ENCODE measurements around the gene ARL14EP. TPM values are rescaled to one million over a fixed set of nuclear protein-coding genes. Genes with fewer than 3 reads are reported as not detected.

Gene ARL14EP
- total RNA-seq, 1 experiment from 2014 or later = 38.2 TPM

DNA sequence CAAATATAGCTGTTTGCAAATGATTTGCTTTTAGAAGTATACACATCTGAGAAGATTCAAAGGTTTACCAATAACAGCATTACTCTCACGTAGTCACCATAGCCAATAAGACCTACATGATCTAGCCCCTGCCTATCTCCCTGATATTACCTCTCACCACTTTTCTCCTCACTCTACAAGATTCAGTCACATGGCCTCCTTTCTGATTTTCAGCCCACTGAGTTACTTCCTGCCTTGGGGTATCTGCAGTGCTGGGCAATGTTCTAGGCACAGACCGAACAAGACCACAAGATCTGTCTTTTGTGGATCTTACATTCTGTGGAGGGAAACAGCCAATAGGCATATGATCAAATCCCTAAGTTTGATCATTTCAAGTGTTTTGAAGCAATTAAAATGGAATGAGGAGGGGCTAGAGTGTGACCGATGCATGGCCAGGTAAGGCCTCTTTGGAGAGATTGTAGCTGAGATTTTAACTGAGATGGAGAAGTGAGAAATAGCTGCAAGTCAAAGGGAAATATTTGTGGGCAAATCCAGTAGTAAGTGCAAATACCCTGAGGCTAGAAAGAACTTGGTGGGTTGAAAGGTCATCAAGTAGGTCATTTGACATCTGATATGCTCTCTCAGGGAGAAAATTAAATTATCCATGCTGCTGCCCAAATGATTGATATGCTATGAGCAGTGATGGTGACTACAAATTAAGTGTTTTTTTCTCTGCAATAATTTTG lies 43.1 kb downstream of the ARL14EP start:
- Histone ChIP-seq H3K9me3 (ENCODE audit: low read length) (no peaks in the 10 kb centered on the region), H3K9ac (ENCODE audit: low read length) (no peak overlapping the region), H3K9me2 (replicated peaks; ENCODE audit: insufficient read depth, low read length) (0 out of 2 replicates have a peak, but pooled peaks cover 2% of the 10 kb centered on the region), H3K27me3 (ENCODE audit: low read length) (no peaks in the 10 kb centered on the region), H2AFZ (ENCODE audit: low read length) (no peak overlapping the region), H4K20me1 (ENCODE audit: insufficient read depth, low read depth, low read length) (no peaks in the 10 kb centered on the region), H3K4me1 (ENCODE audit: low read length) (no peaks in the 10 kb centered on the region), H3K4me2 (ENCODE audit: low read depth, low read length, poor library complexity, severe bottlenecking) (no peak overlapping the region), H3K4me3 (ENCODE audit: low read length) (no peak overlapping the region), H3K79me2 (ENCODE audit: low read length) (no peaks in the 10 kb centered on the region), H3K27ac (ENCODE audit: low read length) (no peak overlapping the region), H3K36me3 (ENCODE audit: insufficient read depth, low read length) (no peaks in the 10 kb centered on the region)
- DNase-seq = no peak

DNA sequence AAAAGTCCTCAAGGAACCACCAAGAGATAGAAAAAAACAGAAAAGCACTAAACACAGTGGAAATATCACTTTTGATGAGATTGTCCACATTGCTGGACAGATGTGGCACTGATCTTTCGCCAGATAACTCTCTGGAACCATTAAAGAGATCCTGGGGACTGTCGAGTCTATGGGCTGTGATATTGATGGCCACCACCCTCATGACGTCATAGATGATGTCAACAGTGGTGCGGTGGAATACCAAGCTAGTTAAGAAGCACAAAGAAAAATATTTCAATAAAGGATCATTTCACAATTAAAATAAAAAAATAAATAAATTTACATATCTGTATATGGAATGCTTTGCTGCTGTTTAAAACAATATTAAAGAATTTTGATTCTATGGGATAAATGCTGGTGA lies 45.5 kb downstream of the ARL14EP start:
- H3K79me2 ChIP-seq (ENCODE audit: low read length) = no peaks in the 10 kb centered on the region
- no peaks in the 10 kb centered on the region for H3K27me3 ChIP-seq (ENCODE audit: low read length)
- no peak overlapping the region for H3K27ac ChIP-seq (ENCODE audit: low read length)
- H4K20me1 ChIP-seq (ENCODE audit: insufficient read depth, low read depth, low read length) = no peaks in the 10 kb centered on the region
- H3K4me1 ChIP-seq (ENCODE audit: low read length) = no peaks in the 10 kb centered on the region
- no peaks in the 10 kb centered on the region for H3K36me3 ChIP-seq (ENCODE audit: insufficient read depth, low read length)
- H3K4me2 ChIP-seq (ENCODE audit: low read depth, low read length, poor library complexity, severe bottlenecking) = no peak overlapping the region
- 0 out of 2 replicates have a peak, but pooled peaks cover 2% of the 10 kb centered on the region for H3K9me2 ChIP-seq (replicated peaks; ENCODE audit: insufficient read depth, low read length)
- H3K9me3 ChIP-seq (ENCODE audit: low read length) = no peaks in the 10 kb centered on the region
- no peak for DNase-seq
- H3K4me3 ChIP-seq (ENCODE audit: low read length) = no peak overlapping the region
- no peak overlapping the region for H2AFZ ChIP-seq (ENCODE audit: low read length)
- H3K9ac ChIP-seq (ENCODE audit: low read length) = no peak overlapping the region

DNA sequence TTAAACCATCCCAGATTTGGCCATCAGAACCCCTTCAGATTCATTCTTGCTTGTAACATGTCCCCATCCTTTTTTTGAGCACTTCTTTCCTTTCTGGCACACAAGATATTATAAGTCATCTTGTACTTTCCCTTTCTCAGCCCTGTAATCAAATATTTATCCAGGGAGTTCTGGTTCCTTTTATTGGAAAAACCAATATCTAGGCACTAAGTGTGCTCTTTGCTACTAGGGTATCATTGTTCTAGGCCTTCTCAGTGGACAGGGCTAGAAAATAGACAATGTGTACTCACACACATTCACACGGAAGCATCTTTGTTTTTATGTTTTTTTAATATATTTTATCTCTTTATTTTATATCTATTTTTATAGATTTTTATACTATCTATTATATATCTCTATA lies 47.3 kb downstream of the ARL14EP start:
- Histone ChIP-seq H3K79me2 (ENCODE audit: low read length) (no peaks in the 10 kb centered on the region), H3K4me3 (ENCODE audit: low read length) (no peak overlapping the region), H3K4me1 (ENCODE audit: low read length) (no peaks in the 10 kb centered on the region), H3K9ac (ENCODE audit: low read length) (no peak overlapping the region), H3K4me2 (ENCODE audit: low read depth, low read length, poor library complexity, severe bottlenecking) (no peak overlapping the region), H3K27me3 (ENCODE audit: low read length) (no peaks in the 10 kb centered on the region), H2AFZ (ENCODE audit: low read length) (no peak overlapping the region), H3K9me3 (ENCODE audit: low read length) (no peaks in the 10 kb centered on the region), H4K20me1 (ENCODE audit: insufficient read depth, low read depth, low read length) (no peaks in the 10 kb centered on the region), H3K9me2 (replicated peaks; ENCODE audit: insufficient read depth, low read length) (0 out of 2 replicates have a peak, but pooled peaks cover 2% of the 10 kb centered on the region), H3K36me3 (ENCODE audit: insufficient read depth, low read length) (no peaks in the 10 kb centered on the region), H3K27ac (ENCODE audit: low read length) (no peak overlapping the region)
- DNase-seq = no peak

DNA sequence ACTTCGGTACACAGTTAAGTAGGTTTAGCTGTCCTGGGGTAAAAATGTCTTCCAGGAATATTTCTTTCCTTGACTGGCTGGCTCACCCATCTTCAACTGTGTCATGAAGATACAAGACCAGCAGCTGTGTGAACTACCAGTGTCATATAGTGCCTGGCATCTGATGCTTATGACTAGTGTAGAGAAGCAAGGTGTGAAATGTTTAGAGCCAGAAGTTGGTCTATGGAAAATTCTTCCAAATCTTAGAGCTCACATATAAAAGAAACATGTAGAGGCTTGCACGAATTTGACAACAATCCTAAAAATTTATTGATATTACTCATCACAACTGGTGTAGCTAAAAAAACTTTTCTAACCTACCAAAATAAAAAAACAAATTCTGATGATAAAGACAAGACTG lies 54.4 kb downstream of the ARL14EP start:
- H4K20me1 ChIP-seq (ENCODE audit: insufficient read depth, low read depth, low read length) = no peaks in the 10 kb centered on the region
- no peaks in the 10 kb centered on the region for H3K27me3 ChIP-seq (ENCODE audit: low read length)
- H3K9me3 ChIP-seq (ENCODE audit: low read length) = no peaks in the 10 kb centered on the region
- H3K9ac ChIP-seq (ENCODE audit: low read length) = no peak overlapping the region
- H3K4me1 ChIP-seq (ENCODE audit: low read length) = no peaks in the 10 kb centered on the region
- DNase-seq = no peak
- H3K9me2 ChIP-seq (replicated peaks; ENCODE audit: insufficient read depth, low read length) = no peaks in the 10 kb centered on the region
- no peak overlapping the region for H2AFZ ChIP-seq (ENCODE audit: low read length)
- no peak overlapping the region for H3K4me2 ChIP-seq (ENCODE audit: low read depth, low read length, poor library complexity, severe bottlenecking)
- H3K4me3 ChIP-seq (ENCODE audit: low read length) = no peak overlapping the region
- H3K36me3 ChIP-seq (ENCODE audit: insufficient read depth, low read length) = no peaks in the 10 kb centered on the region
- H3K79me2 ChIP-seq (ENCODE audit: low read length) = no peaks in the 10 kb centered on the region
- no peak overlapping the region for H3K27ac ChIP-seq (ENCODE audit: low read length)

DNA sequence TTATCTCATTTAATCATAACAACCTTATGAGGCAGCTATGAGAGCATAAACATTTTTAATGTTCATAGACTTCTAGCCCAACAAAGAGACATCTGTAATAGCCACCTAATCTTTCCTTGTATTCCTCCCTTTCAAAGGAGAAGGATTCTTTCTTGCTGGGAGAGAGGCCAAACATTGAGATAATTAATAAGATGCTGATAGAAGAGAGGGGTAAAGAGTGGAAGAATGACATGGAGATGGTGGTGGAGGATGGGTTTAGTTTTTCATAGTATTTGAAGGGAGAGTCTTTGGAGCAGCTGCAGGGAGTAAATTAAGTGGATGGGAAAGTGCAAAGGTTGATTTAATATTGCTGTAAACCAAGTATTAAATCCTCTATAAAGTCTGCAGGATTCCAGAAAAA lies 57.9 kb downstream of the ARL14EP start:
- Histone ChIP-seq H2AFZ (ENCODE audit: low read length) (no peak overlapping the region), H3K4me1 (ENCODE audit: low read length) (no peaks in the 10 kb centered on the region), H3K9me3 (ENCODE audit: low read length) (no peaks in the 10 kb centered on the region), H4K20me1 (ENCODE audit: insufficient read depth, low read depth, low read length) (no peaks in the 10 kb centered on the region), H3K27ac (ENCODE audit: low read length) (no peak overlapping the region), H3K9ac (ENCODE audit: low read length) (no peak overlapping the region), H3K4me2 (ENCODE audit: low read depth, low read length, poor library complexity, severe bottlenecking) (no peak overlapping the region), H3K9me2 (replicated peaks; ENCODE audit: insufficient read depth, low read length) (no peaks in the 10 kb centered on the region), H3K4me3 (ENCODE audit: low read length) (no peak overlapping the region), H3K36me3 (ENCODE audit: insufficient read depth, low read length) (no peaks in the 10 kb centered on the region), H3K27me3 (ENCODE audit: low read length) (no peaks in the 10 kb centered on the region), H3K79me2 (ENCODE audit: low read length) (no peaks in the 10 kb centered on the region)
- no peak for DNase-seq

DNA sequence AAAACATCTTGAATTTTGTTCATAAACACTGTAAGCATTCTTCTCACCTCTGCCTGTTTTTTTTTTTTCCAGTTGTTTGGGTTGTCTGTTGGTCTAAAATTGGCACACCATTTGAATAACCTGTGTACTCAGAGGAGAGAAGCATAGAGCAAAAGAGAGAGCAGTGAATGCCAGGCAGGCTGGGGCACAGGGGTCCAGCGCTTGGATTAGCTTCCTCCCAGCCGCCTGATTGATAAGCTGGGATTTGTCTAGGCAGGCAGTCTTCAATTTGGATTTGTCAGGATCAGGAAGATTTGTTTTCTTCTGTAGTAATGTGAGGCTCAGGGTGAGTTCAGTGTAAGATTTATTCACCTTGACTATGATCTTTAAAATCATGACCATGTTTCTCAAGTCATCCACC lies 59.0 kb downstream of the ARL14EP start:
- Histone ChIP-seq H3K27me3 (ENCODE audit: low read length) (no peaks in the 10 kb centered on the region), H3K4me1 (ENCODE audit: low read length) (no peaks in the 10 kb centered on the region), H3K9ac (ENCODE audit: low read length) (no peak overlapping the region), H2AFZ (ENCODE audit: low read length) (no peak overlapping the region), H3K79me2 (ENCODE audit: low read length) (no peaks in the 10 kb centered on the region), H3K4me2 (ENCODE audit: low read depth, low read length, poor library complexity, severe bottlenecking) (no peak overlapping the region), H3K36me3 (ENCODE audit: insufficient read depth, low read length) (no peaks in the 10 kb centered on the region), H3K9me3 (ENCODE audit: low read length) (no peaks in the 10 kb centered on the region), H3K9me2 (replicated peaks; ENCODE audit: insufficient read depth, low read length) (no peaks in the 10 kb centered on the region), H3K4me3 (ENCODE audit: low read length) (no peak overlapping the region), H3K27ac (ENCODE audit: low read length) (no peak overlapping the region), H4K20me1 (ENCODE audit: insufficient read depth, low read depth, low read length) (no peaks in the 10 kb centered on the region)
- DNase-seq = no peak

Other genes with a start within 250 kb of the ARL14EP start
- gene FSHB, start 92.1 kb upstream of the ARL14EP start, total RNA-seq (2014; rRNA removed; shearing (Covaris generic); ENCODE audit: low replicate concordance) = not detected in 2 replicates